CD4-positive, alpha-beta T cell treated with Interleukin-4 for 1 hour (primary cell): Measurements from ENCODE around the gene OGDHL.
"Not testable (repeated sequence)": the region's sequence is repeated elsewhere in the genome, so short reads cannot be mapped to it uniquely, and the experiment has no call there.

Experiments
- DNase-seq, 2 donors: peaks; one replicate each; pipeline ENCODE4 v3.0.0-alpha.2; 2020 to 2022

OGDHL gene

GRCh38 chr10:49761789-49762565, at the start of gene OGDHL:
OGDHL (minus strand) TSS chr10:49762323; CDS start chr10:49758592, 3,731 bp downstream.
- peak in 1 of 2 donors; percentile 5 for DNase-seq

DNA sequence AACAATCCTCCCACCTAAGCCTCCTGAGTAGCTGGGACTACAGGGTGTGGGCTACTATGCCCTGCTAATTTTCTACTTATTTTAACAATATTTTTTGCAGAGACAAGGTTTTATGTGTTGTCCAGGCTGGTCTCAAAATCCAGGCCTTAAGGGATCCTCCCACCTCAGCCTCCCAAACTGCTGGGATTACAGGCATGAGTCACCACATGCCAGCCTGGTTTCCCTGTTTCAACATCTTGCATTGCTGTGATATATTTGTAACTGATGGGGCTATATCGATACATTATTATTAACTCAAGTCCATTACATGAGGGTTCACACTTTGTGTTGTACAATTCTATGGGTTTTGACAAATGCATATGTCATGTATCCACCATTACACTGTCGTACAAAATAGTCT, 41.9 kb upstream of the OGDHL start:
- no peak for DNase-seq

DNA sequence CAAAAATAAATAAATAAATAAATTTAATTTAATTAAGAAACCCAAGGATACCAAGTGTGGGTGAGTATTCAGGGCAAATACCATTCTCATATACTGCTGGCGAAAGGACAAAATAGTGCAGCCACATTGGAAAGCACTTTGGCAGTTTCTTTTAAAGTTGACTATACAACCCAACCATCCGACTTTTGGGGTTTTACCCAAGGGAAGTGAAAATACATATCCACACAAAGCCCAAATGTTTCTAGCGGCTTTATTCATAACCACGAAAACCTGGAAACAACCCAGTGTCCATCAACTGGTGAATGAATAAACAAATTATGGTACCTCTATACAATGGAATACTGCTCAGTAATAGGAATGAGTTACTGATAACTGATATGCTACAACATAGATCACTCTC, 36.2 kb upstream of the OGDHL start:
- DNase-seq = no peak

DNA sequence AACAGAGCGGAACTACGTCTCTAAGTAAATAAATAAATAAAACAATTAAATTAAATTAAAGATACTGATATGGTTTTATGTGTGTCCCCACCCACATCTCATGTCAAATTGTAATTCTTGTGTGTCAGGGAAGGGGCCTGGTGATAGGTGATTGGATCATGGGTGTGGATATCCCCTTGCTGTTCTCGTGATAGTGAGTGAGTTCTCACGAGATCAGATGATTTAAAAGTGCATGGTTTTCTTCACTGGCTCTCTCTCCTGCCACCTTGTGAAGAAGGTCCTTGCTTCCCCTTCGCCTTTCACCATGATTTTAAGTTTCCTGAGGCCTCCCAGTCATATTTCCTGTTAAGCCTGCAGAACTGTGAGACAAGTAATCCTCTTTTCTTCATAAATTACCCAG, 29.0 kb upstream of the OGDHL start:
- DNase-seq = no peak

DNA sequence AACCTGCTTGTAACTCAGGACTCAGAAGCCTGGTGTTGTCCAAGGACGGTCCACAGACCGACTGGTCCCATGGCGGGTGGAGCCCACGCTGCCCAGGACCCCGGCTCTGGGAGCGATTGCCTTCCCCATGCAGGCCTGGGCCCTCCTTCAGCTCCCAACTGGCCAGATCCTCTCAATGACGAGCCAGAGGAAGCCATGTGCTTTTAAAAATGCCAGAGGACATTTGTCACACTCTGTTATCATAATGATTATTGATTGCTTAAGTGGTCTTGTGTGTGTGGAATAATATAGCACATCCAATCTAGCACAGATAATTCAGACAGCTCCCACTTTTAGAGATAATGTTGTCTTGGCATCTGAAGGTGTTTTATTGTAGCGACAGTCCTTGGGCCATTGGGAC, 22.6 kb upstream of the OGDHL start:
- no peak for DNase-seq

- no peak for DNase-seq
These were observed 21.5 kb upstream of the OGDHL start for GRCh38 chr10:49783645-49784044.

DNA sequence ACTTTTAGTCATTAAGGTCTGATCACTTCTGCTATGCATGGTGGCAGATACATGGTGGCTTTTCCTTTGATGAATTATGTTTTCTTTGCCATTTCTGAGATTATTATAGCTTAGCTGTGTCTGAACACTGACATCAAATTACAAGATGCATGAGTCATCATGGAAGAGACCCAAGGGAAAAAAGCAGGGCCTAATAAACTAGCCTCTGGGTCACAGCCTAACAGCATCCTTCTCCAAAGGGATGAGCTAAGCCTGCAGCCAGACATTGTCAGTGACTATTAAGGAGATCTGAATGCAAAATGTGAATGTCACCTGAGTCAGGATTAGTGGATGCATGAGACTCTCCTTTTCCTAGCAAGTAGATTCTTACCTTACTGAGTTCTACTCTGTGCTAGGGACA, 19.1 kb upstream of the OGDHL start:
- DNase-seq = no peak

GRCh38 chr10:49778197-49778596, 16.1 kb upstream of the OGDHL start:
- DNase-seq = no peak

GRCh38 chr10:49776851-49777250, 14.7 kb upstream of the OGDHL start:
- no peak for DNase-seq

DNA sequence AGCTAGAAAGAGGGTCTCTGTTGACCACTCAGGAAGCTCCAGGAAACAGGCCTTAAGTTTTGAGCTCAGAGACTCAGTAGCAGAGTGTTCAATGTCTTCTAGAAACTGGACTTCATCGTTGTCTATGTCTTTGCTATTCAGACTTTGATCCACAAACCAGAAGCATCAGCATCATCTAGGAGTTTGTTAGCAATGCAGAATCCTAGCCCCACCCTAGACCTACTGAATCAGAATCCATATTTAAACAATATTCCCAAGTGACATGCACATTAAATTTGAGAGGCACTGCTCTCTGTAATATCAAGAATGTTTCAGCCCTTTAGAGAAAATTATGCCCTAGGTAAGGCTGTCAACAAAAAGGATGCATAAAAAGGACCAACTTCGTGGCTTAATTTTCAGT, 12.9 kb upstream of the OGDHL start:
- DNase-seq = no peak

DNA sequence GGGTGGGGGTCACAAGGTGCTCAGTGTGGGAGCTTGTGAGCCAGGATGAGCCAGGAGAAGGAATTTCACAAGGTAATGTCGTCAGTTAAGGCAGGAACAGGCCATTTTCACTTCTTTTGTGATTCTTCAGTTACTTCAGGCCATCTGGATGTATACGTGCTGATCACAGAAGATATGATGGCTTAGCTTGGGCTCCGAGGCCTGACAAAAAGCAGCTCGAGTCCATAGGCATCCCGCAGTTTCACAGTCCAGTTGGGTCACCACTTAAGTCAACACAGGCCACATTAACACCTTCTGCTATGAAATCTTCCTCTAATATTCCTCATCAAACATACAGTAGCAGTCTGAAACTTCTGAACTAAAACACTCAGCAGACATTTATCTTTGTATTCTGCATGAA, 10.8 kb upstream of the OGDHL start:
- DNase-seq = not testable (repeated sequence)

DNA sequence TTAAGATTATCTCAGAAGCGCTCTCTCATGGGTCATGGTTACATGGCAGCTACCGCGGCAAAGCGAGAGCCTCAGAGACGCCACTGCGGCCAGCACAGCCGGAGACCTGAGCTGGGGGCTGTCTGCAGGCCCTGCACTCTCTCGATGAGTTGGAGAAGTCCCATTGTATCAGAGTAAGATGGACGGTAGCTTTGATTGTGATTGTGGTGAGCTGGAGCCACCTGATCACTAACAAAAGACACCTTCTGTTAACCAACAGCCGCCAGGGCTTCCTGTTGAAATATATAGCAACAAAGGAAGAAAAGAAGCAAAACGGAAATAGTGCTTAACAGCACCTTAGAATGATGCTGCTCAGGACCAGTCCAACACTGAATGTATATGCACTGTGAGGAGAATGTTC, 8.9 kb upstream of the OGDHL start:
- DNase-seq = not testable (repeated sequence)

- DNase-seq = no peak
These were observed 7.6 kb upstream of the OGDHL start for GRCh38 chr10:49769692-49770091.

DNA sequence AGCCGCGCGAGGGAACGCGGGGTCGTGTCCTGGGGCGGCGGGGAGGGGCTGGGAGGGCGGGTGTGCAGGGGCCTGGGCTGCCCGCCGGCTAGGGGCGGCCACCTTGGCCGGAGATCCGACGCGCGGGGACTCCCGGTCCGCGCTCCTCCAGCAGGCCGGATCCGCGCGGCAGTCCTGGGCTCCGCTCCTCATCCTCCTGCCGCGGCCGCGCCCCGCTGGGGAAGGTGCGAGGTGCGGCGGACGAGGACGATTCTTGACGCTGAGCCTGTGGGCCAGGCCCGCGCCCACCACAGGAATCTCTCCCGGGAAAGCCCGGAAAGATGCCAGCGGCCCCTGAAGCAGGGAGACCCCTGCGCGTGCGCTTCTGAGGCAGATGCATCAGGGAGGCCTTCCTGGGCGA, 6.6 kb upstream of the OGDHL start:
- no peak for DNase-seq

DNA sequence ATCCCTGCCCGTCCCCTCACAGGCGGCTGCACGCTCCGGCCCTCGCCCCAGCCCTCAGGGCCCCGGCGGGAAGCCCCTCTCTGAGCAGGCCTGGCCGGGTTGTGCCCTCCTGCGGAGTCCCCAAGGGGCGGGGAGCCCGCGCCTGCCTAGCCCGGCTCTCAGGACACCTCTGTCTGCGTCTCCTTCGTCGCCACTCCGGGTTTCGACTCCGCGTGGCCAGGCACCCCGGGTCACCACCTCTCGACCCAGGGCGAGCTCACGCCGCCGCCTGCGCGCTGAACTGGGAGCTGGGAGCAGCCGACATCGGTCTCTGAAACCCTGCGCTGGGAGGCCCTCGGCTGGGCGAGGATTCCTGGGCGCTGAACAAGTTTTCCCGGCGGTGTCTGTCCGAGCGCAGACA, 6.2 kb upstream of the OGDHL start:
- DNase-seq = no peak

DNA sequence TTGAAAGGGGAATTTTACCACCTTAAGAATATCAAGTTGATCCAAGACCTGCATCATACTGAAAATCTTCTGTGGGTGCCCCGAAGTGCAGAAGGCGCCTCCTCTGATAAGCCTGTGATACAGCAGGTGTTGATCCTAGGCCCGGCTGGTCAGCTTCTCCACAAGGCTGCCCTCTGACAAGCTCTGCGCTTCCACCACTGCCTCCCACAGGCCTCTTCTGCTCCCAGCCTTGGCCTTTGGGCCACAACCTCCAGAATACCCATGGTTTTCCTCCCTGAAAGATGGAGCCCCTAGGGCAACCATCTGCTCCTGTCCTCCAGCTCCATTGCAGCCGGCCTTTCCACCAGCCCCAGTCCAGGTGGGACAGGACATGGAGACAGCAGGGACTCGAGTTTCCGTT, 5.6 kb upstream of the OGDHL start:
- no peak for DNase-seq

DNA sequence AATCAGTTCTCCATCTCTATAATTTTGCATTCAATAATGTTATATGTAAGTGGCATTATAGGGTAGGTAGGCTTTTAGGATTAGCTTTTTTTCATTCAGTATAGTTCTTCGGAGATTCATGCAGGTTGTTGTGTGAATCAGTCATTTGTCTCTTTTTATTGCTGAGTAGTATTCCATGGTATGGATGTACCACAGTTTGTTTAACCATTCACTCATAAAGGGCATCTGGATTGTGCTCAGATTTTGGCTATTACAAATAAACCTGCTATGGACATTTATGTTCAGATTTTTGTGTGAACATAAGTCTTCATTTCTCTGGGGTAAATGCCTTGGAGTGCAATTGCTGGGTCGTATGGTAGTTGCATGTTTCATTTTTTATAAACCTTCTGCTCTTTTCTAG, 4.4 kb upstream of the OGDHL start:
- no peak for DNase-seq

GRCh38 chr10:49762566-49762877, 399 bp upstream of the OGDHL start:
- no peak for DNase-seq

GRCh38 chr10:49761201-49761788, 828 bp downstream of the OGDHL start:
- DNase-seq = no peak

- DNase-seq = no peak
These were observed 1.3 kb downstream of the OGDHL start for GRCh38 chr10:49760789-49761188.

DNA sequence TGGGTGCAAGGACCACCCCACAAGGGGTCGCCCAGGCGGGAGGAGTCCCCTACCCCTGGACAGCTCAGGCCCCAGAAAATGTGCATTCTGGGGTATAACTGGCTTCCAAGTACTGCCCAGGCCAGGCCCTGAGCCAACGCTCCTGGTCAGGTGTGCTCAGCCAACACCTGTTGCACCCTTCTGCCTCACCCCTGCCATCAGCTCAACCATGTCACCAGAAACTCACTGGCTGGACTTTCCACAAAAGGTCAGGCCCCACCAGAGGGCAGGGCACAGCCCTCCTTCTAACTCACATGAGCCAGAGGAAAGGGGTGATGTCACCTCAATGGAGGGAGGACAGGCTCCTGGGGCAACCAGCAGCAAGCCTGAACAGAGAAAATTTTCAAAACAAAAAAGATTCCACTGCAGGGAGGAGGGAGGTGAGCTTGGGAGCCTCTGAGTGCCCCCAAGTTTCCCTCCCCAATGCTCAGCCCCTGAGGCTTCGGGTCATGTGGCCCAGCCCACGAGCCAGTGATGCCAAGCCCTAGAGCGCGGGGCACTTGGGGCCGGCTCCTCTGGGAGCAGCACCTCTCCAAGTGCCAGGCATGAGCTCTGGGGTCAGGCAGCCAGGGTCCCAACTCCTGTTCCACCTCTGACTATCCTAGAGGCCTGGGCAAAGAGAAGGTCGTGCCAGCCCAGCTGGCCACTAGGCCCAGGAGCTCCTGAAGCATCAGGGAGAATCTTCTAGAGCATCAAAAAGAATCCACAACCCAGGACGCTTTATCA, 2.2 kb downstream of the OGDHL start:
- no peak for DNase-seq

GRCh38 chr10:49758249-49758930, 3.7 kb downstream of the OGDHL start:
- no peak for DNase-seq

- no peak for DNase-seq
These were observed 5.5 kb downstream of the OGDHL start for GRCh38 chr10:49756641-49757040.

DNA sequence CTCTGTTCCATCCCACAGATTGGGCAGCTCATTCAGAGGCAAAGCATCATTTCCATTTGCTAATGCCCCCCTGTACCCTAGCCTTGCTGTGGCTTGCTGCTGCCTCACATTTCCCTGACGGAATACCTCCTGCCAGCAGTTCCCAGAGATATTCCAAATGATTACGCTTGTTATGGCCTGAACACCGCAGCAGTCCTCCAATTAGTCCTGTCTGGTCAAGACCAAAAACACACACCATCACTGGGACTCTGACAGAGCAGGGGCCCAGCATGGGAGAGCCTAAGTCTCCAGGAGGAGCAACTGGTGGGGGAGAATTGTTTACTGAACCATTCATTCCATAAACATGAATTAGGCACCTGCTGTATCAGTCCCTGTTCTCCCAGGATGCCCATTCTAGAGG, 6.1 kb downstream of the OGDHL start:
- DNase-seq = no peak
